RWPE1 (cell line): ENCODE results near the gene RPL3.

ENCODE experiments used
- CTCF ChIA-PET: fragments of 350-600 bp; sonication (Branson Sonifier 250); formaldehyde crosslinking; extraction: SDS; loops from one replicate; lab custom pipeline; 2021; lab: Yijun Ruan, JAX
- POLR2A ChIA-PET: fragments of 400-600 bp; formaldehyde crosslinking; extraction: SDS; loops from one replicate; lab custom pipeline; 2020; ENCODE audit warnings: antibody characterized with exemption; ENCODE audit not compliant: low non-redundant PET; lab: Yijun Ruan, JAX
- DNase-seq: peaks from one replicate; pipeline ENCODE4 v3.0.0; 2012; ENCODE audit warnings: low spot score
- H3K27ac ChIP-seq: fragments of 450-650 bp; 2 replicates; pipeline ENCODE4 v1.5.1; 2017
- CTCF ChIP-seq: fragments of 450-650 bp; conservative IDR thresholded peaks from 2 replicates; pipeline ENCODE4 v1.5.1; 2017; ENCODE audit warnings: low read depth, mild to moderate bottlenecking

Gene RPL3

GRCh38 chr22:39301926-39302325, 17.5 kb downstream of the RPL3 start:
- POLR2A ChIA-PET, result no interaction called here
- no peak for TF ChIP-seq CTCF
- DNase-seq, result no peak
- CTCF ChIA-PET, result no interaction called here
- H3K27ac ChIP-seq, result peak overlapping the region; percentile 50; the same call in 1 of the 2 replicates

- TF ChIP-seq CTCF, result no peak
- ChIA-PET CTCF (no interaction called here), POLR2A (no interaction called here)
- no peak overlapping the region; the same call in 1 of the 2 replicates for H3K27ac ChIP-seq
- no peak for DNase-seq
Observed at GRCh38 chr22:39301108-39301507, 18.3 kb downstream of the RPL3 start.

- POLR2A ChIA-PET, result no interaction called here
Observed at GRCh38 chr22:39300186-39300830, 19.1 kb downstream of the RPL3 start.

GRCh38 chr22:39299829-39300178, 19.6 kb downstream of the RPL3 start:
- ChIA-PET POLR2A (no interaction called here), CTCF (no interaction called here)
- no peak for TF ChIP-seq CTCF
- H3K27ac ChIP-seq, result peak overlapping the region; percentile 45
- DNase-seq, result no peak

More at GRCh38 chr22:39300186-39300830, 19.1 kb downstream of the RPL3 start:
- no peak for DNase-seq
- H3K27ac ChIP-seq, result peak overlapping the region; percentile 45
- no peak for TF ChIP-seq CTCF
- CTCF ChIA-PET, result no interaction called here

GRCh38 chr22:39298241-39298987, 21.0 kb downstream of the RPL3 start:
- CTCF ChIA-PET, result no interaction called here
- POLR2A ChIA-PET, result interaction anchor here (0.6 to 0.7 kb wide), 2 partner anchors 8 to 114 kb away, joined by 3 to 4 read pairs; no protein-coding TSS in a partner anchor
- H3K27ac ChIP-seq, result peak overlapping the region; percentile 70
- DNase-seq, result no peak
- TF ChIP-seq CTCF, result no peak

GRCh38 chr22:39297490-39298240, 21.8 kb downstream of the RPL3 start:
- peak overlapping the region; percentile 70 for H3K27ac ChIP-seq
- ChIA-PET CTCF (interaction anchor here (0.6 kb wide), 1 partner anchor 125 kb away, joined by 3 read pairs; no protein-coding TSS in a partner anchor), POLR2A (no interaction called here)
- no peak for TF ChIP-seq CTCF
- no peak for DNase-seq
